ENCODE measurements around the gene ALS2. TPM values are rescaled to one million over a fixed set of nuclear protein-coding genes. Genes with fewer than 3 reads are reported as not detected.
A peak's percentile ranks its signal among the peaks of the same experiment; 100 is the strongest.

The ALS2 gene
- total and polyA plus RNA-seq, 4 donors: 8.2 to 35.3 (median 15.0) TPM

GRCh38 chr2:201758873-201759272, 21.9 kb downstream of the ALS2 start:
- H3K36me3 ChIP-seq (ENCODE audit: control insufficient read depth in 4 of 4, insufficient read depth in 3 of 4, low read depth in 1 of 4, low read length in 3 of 4): peaks cover 0 to 17% (median 13%) of the 10 kb centered on the region in 4 donors
- H3K4me1 ChIP-seq (ENCODE audit: control insufficient read depth in 4 of 4, insufficient read depth in 4 of 4, low read length in 3 of 4): peaks cover 4 to 46% (median 32%) of the 10 kb centered on the region in 4 donors
- WGBS: 38% methylated on average over 3 of the region's 3 CpGs
- DNase-seq (ENCODE audit: low spot score): no peak
- no peaks in the 10 kb centered on the region for H3K9me3 ChIP-seq (ENCODE audit: control insufficient read depth in 4 of 4, low read length in 3 of 4)
- H3K4me3 ChIP-seq (ENCODE audit: low read depth in 1 of 3, low read length in 3 of 3): no peak overlapping the region
- peak overlapping the region in 1 of 2 donors; percentile 20 for H3K9ac ChIP-seq (ENCODE audit: low read depth in 1 of 2, low read length in 2 of 2)
- peak overlapping the region; percentile 19 to 54 for H3K27ac ChIP-seq (ENCODE audit: low read depth in 1 of 2, low read length in 2 of 2)
- H3K27me3 ChIP-seq (ENCODE audit: control insufficient read depth in 4 of 4, insufficient read depth in 4 of 4, low read length in 3 of 4): no peaks in the 10 kb centered on the region
- TF ChIP-seq TAF1 (conservative IDR thresholded peaks at IDR 0.05) (no peak), FOXA2 (IDR thresholded peaks at IDR 0.05) (peak; percentile 7)

GRCh38 chr2:201758234-201758633, 22.5 kb downstream of the ALS2 start:
- H3K9me3 ChIP-seq (ENCODE audit: control insufficient read depth in 4 of 4, low read length in 3 of 4): no peaks in the 10 kb centered on the region
- TF ChIP-seq JUND (IDR thresholded peaks at IDR 0.05) (no peak), RAD21 (IDR thresholded peaks at IDR 0.05) (no peak), HNF4G (IDR thresholded peaks at IDR 0.05) (no peak), RXRA (IDR thresholded peaks at IDR 0.05) (peak in 1 of 2 donors; percentile 48), TAF1 (conservative IDR thresholded peaks at IDR 0.05) (no peak), FOXA2 (IDR thresholded peaks at IDR 0.05) (no peak), NR2F2 (IDR thresholded peaks at IDR 0.05) (no peak), ZBTB33 (IDR thresholded peaks at IDR 0.05) (no peak), FOXA1 (IDR thresholded peaks at IDR 0.05) (no peak), CTCF (IDR thresholded peaks at IDR 0.05; ENCODE audit: low read depth, low read length, missing input control) (no peak), GABPA (IDR thresholded peaks at IDR 0.05 in 1 of 2, conservative IDR thresholded peaks at IDR 0.05 in 1 of 2) (no peak), SP1 (IDR thresholded peaks at IDR 0.05) (peak; percentile 77), MAX (IDR thresholded peaks at IDR 0.05) (no peak), EGR1 (IDR thresholded peaks at IDR 0.05; ENCODE audit: low read depth in 2 of 2) (no peak), REST (IDR thresholded peaks at IDR 0.05) (peak; percentile 29), YY1 (IDR thresholded peaks at IDR 0.05) (peak; percentile 37), ATF3 (IDR thresholded peaks at IDR 0.05) (no peak), HNF4A (conservative IDR thresholded peaks at IDR 0.05) (peak; percentile 43 to 62)
- peak overlapping the region in 1 of 2 donors; percentile 20 for H3K9ac ChIP-seq (ENCODE audit: low read depth in 1 of 2, low read length in 2 of 2)
- H3K27me3 ChIP-seq (ENCODE audit: control insufficient read depth in 4 of 4, insufficient read depth in 4 of 4, low read length in 3 of 4): no peaks in the 10 kb centered on the region
- 16% methylated on average over 1 of the region's 1 CpG for WGBS
- H3K36me3 ChIP-seq (ENCODE audit: control insufficient read depth in 4 of 4, insufficient read depth in 3 of 4, low read depth in 1 of 4, low read length in 3 of 4): peaks cover 0 to 15% (median 11%) of the 10 kb centered on the region in 4 donors
- peaks cover 4 to 46% (median 32%) of the 10 kb centered on the region in 4 donors for H3K4me1 ChIP-seq (ENCODE audit: control insufficient read depth in 4 of 4, insufficient read depth in 4 of 4, low read length in 3 of 4)
- no peak overlapping the region for H3K4me3 ChIP-seq (ENCODE audit: low read depth in 1 of 3, low read length in 3 of 3)
- DNase-seq (ENCODE audit: low spot score): no peak
- peak overlapping the region; percentile 21 to 54 for H3K27ac ChIP-seq (ENCODE audit: low read depth in 1 of 2, low read length in 2 of 2)
